HG02571 (cell line): ENCODE measurements around the gene MYOZ2.
A peak's percentile ranks its signal among the peaks of the same experiment; 100 is the strongest.

Source experiments
- ATAC-seq: cut with Tn5 transposase; IDR thresholded peaks from one replicate; pipeline ENCODE4 v1.9.1; 2021; ENCODE audit warnings: mild to moderate bottlenecking, moderate library complexity; ENCODE audit not compliant: unreplicated experiment

MYOZ2 gene

DNA sequence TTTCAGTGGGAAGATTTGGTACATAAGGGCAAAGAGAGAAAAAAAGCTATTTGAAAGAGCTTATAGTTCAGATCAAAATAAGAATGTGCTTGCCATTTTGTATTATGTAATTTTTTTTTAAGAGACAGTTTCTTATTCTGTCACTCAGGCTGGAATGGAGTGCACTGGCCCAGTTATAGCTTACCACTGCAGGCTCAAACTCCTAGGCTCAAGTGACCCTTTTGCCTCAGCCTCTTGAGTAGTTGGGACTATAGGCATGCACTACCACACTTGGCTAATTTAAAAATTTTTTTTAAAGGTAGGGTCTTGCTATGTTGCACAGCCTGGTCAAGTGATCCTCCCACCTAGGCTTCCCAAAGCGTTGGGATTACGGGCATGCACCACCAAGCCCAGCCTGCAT lies 54.7 kb downstream of the MYOZ2 start:
- ATAC-seq = no peak

DNA sequence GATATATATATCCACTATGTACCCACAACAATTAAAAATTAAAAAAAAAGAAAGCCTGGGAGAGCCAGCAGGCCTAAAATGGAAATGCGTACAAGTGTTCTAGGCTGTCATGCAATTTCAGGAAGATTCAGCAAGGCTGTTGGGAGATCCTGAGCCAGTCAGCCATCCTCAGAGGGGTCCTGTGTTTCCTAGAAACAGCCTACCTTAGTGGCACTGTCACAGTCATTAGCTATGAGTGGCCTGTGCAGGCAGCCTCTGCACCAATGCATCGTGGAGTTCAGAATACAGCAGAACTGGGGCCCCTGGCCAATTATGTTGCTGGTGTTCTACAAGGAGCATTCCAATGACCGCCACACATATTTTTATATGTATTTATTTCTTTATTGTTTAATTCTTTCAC lies 55.9 kb downstream of the MYOZ2 start:
- no peak for ATAC-seq

DNA sequence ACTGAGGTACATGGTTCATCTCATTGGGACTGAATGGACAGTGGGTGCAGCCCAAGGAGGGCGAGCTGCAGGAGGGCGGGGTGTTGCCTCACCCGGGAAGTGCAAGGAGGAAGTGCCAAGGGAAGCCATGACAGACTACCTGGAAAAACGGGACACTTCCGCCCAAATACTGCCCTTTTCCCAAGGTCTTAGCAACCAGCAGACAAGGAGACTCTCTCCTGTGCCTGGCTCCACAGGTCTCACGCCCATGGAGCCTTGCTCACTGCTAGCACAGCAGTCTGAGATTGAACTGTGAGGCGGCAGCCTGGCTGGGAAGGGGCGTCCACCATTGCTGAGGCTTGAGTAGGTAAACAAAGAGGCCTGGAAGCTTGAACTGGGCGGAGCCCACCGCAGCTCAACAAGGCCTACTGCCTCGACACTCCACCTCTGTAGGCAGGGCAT lies 62.2 kb downstream of the MYOZ2 start:
- ATAC-seq = no peak

DNA sequence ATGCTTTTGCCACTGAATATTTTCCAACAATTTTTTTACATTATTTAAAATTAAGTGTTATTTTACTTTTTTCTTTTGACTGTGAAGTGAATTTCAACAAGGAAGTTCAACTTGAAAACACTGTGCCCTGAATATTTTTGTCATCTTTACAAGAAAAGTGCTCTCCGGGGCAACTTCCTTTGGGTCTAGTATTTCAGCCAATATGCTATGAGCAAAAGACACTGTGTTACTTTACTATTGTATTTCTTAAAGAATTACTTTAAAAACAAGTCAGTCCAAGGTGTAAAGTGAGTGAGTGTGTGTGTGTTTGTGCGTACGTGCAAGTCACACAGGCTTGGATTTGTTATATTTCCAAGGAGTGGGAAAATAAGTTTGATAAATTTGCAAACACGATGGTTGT lies 69.3 kb downstream of the MYOZ2 start:
- ATAC-seq = no peak

DNA sequence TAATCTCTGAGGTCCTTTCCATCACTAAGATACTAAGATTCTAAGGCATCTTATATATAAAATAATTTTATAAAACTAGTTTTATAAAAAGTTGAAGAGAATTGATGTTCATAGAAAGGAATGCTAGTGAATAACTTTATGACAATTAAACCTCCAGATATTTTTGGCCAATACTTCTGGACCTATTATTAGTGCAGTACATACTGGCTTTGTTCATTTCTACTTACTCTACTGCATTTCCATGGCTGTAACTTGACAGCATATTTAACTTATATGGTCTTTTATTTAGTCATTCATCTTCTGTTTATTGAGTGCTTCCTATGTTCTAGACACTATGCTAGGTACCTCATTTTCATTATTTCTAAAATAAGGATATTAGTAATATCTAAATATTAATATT lies 70.1 kb downstream of the MYOZ2 start:
- ATAC-seq = no peak

DNA sequence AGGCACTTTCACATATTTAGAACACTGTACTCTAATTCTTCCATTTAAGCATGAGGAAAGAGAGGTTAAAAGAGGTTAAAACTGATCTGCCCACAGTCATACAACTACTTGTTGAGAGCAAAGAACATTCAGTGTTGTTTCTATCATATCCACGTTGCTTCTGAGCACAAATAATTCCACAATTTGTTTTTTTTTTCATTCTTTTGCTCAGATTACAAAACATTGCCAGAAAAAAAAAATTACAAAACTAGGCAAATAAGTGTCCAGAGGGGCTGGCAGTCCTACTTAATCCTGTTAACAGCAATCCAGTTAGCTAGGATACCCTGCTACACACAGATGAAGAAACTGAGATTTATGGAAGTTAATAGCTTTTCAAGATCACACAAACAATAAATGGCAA lies 70.5 kb downstream of the MYOZ2 start:
- ATAC-seq = no peak

DNA sequence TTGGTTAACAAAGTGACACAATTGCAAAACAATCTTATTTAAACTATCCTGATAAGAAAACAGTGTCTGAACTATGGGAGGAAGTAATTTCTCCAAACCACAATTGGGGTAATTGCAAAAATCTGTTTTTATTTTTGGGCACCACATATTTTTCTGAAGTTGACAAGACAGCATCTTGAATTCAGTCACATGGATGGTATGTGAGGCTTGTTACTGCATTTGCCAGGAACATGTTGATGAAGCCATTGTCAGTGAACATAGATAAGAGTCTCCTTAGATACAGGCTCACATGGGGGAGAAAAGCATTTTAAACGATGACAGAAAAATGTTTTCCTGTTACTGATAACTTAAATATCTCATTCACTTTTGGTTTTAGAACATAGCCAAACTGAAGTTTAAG lies 71.4 kb downstream of the MYOZ2 start:
- no peak for ATAC-seq

DNA sequence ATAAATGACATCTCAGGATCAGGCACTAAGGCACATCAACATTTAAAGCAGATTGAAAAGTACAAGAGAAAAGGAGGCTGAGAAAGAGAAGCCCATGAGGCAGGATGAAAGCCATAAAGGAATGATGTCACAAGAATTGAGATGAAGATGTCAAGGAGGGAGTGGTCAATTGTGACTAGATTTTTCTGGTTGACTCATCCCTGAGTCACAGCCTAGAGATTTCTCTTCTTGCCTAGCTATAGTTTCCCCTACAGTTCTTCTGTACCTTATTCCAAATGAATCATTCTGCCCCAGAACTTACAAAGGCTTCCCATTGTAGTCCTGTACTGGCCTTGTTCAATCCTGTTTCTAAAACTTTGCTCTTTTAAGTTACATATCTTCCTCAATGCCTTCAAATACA lies 73.4 kb downstream of the MYOZ2 start:
- ATAC-seq = no peak

DNA sequence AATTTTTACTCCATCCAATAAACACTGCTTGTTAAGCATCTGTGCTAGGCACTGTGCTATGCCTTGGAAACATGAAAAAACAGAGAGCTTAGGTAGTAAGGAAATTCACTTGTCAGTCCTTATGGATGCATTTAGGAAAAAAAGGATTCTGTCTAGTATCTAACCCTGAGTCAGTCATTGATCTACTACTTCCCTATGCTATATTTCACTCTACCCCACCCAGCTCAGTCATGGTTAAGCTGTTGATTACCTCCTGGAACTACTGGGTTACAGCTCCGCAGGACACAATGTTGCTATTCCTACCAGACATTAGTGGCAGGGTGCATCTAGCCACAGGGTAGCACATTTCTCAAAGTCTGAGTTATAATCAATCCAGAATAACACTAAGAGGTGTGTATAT lies 74.0 kb downstream of the MYOZ2 start:
- no peak for ATAC-seq

DNA sequence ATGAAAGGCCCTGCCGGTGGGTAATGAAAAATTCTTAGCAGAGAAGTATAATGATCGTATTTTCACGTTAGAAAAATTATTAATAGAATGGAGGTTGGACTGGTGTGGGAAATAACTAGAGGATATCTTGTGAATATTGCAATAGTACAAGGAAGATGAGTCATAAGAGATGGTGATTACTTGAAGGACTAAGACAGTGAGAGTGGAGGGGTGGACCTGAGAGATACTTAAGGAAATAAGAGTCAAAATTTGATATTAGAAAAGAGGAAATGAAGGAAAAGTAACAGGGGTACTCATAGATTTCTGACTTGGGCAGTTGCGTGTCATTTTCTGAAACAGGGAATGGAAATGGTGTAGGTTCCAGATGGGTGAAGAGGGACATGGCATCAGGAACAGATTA lies 75.1 kb downstream of the MYOZ2 start:
- ATAC-seq = no peak

DNA sequence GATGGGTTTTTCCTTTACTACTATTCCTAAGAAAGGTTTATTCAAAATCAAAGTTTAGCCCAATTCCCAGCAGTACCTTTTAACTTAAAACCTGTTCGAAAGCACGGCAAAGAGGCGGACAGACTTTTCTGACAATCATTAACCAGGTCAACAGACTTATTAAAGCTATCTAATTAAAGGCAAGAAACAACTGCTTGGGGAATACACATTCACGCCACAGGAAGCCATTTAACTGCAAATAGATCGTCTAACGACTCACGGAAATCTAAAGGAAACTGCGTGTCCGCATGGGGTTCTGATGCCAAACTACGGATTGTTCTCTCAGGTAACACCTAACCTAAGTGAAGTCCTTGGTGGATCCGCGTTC lies 76.2 kb downstream of the MYOZ2 start:
- peak; percentile 3 for ATAC-seq

DNA sequence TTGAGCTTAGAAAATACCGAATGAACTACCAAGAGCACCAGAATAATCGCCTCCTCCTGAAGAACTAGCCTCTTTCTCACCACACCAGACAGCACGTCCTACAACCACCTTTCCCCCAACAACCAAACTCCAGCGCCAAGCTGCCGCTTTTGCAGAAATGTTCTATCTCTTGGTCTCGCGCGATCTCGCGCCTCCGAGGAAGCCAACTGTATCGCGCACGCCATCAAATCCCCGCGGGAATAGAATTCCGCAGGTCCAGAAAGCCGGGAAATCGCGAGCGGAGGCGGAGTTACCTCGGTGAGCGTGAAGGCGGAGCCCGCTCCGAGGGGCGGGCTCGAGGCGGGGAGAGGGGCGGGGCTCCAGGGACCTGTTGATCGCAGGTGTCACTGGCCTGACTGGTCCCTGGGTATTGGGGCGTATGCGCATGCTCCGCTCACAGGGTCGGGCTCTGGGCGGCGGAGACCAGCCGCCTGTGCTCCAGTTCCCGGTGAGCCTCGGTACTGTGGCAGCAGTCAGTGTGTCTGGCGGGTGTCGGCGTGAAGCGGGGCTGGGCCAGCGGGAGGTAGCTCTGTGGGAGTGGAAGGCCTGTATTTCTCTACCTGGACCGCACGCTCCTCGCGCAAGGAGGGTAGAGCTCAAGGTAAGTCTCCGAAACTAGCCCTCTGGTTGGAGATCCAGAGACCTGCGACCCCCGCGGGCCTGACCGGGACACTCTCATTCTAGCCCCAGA lies 76.8 kb downstream of the MYOZ2 start, which contains the start of gene USP53:
Gene USP53, plus strand, starts transcription at position 480 of the 730 bp plus-strand sequence. CDS start 27,047 bp downstream, outside the sequence.
- ATAC-seq = peak; percentile 94

DNA sequence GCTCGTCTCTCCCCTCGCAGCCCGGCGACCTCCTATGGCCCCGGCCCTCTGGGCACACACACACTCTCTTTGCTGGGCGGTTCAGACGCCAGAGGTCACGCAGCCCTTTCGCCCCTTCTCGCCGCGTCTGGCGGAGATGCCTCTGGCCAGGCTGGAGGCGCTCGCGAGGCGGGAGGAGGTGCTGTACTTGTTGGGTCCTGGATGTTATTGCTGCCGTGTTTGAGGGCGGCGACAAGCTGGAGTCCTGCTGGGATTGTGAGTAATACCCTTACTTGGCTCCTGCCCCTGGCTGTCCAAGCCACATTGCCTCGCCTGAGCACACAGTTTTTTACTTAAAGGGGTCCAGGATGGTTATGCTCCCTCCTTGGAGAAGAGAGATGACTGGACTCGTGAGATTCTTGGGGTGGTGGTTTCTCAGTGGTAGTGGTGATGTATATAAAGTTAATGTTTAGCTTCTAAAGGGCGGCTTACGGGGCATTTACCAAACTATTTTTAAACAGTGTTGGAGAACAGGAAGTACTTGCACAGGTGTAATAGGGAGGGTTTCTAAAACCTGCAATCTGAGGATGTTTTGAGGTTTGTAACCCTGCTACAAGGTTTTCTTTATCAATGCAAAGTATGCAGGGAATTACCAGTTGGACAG lies 77.5 kb downstream of the MYOZ2 start:
- ATAC-seq = peak; percentile 53

DNA sequence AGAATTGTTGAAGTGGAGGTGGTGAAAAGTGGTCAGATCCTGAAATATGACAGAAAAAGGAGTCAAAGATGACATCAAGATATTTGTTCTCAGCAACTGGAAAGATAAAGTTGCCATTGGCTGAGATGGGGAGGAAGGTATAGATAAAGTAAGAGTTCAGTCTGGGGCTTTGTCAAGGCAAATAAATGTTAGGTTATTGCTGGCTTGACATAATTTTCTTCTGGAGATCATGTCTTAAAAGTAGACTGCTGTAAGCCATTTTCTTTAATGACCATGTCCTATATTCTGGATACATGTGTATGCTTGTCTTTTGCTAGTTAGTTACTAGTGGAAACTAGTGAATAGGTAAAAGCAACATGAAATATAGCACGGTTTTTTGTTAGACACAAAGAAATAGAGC lies 82.5 kb downstream of the MYOZ2 start:
- ATAC-seq = no peak

DNA sequence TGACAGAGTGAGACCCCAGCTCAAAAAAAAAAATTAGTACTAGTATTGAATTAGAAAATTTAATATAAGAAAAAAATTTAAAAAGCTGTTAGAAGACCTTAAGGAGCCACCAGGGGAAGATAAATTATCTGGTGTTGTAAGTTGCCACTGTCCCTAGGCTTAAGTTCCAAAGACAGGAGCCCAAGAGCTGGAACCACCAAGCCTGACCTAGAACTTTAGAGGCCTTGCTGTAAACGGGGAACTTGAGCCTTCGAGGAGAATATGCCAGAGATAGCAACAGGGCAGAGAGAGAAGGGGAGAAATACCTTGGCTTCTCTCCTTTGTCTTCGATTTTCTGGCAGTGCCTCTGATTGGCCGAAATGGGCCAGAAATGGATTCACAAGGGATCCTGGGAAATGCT lies 85.8 kb downstream of the MYOZ2 start:
- no peak for ATAC-seq

DNA sequence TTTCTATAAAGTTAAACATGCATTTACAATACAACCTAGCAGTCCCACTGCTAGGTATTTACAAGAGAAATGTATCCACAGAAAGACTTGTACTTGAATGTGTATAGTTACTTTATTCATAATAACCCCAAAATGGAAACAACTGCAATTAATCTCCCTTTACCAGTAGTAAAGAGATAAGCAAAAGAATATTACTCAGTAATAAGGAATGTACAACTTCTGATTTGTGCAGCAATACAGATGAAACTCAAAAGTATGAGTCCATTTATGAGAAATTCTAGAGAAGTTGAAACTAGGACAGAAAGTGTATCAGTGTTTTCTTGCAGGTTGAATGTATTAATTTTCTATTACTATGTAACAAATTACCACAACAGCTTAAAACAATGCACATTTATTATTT lies 92.1 kb downstream of the MYOZ2 start:
- no peak for ATAC-seq

DNA sequence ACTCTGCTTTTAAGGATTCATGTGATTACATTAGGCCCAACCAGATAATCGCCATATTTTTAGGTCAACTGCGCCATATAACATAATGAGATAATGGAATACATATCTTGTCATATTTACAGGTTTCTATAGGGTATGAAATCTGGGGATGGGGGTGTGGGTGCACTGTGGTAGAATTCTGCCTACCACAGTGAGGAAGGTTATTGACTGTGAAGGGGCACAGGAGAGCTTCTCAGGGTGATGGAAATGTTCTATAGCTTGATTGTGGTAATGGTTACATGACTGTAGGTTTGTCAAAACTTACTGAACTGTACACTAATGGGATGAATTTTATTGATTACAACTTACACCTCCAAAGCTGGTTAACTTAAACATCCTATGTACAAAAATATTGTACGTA lies 92.8 kb downstream of the MYOZ2 start:
- no peak for ATAC-seq

DNA sequence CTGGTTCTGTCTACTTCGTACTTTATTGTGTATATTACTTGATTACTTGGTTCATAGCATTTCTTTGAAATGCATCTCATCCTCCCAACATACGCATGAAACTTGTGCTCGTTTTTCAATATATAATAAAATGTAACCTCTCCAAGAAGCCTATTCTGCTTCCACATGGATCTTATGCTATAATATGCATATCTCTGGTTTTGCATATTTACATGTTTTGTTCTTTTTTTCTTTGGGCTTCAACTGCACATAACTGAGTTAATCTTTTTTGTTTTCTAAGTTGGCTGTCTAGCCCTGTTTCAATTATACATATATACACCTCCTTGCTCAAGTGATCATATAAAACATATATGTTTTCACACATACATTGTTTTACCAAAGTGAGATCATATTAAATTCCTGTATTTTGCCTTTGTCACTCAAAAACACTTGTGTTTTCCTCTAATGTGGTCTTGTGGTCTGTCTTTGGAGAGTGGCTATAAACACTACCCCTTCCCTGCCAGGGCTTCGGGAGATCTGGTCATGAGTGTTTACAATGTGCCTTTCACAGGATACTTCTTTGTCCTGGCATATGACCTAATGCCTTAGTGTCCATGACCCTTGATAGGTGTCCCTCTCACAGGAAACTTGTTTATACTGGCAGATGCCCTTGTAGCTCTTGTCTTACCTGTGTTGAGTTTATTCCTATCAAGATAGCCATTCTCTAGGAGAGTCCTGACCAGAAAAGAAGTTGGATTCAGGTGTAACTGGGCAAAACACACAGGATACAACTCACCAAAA lies 94.5 kb downstream of the MYOZ2 start:
- ATAC-seq = no peak

DNA sequence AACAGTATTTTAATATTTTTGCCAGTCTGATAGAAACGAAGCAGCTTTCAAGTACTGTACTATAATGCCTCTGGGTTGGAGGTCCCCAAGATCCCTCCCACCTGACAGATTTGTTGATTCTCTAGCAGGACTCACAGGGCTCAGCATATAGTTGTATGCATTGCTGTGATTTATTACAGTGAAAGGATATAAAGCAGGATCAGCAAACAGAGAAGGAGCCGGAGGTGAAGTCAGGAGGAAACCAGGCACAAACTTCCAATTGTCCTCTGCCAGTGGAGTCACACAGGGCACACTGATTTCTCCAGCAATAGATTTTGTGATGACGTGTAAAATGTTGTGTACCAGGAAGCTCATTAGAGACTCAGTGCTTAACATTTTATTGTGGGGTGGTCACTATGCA lies 95.9 kb downstream of the MYOZ2 start:
- ATAC-seq = no peak

DNA sequence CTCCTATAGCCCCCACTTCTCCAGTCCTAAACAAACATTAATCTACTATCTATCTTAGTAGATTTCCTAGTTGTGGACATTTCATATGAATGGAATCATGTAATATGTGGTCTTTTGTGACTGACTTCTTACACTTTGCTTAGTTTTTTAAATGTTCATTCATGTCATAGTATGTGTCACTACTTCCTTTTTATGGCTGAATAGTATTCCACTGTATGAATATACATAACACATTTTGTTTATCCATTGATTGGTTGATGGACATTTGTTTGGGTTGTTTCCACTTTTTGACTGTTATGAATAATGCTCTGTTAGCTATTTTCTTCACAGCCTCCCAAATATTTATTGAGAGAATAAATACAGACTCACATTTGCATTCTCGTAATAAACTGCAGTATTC lies 96.7 kb downstream of the MYOZ2 start:
- ATAC-seq = no peak

DNA sequence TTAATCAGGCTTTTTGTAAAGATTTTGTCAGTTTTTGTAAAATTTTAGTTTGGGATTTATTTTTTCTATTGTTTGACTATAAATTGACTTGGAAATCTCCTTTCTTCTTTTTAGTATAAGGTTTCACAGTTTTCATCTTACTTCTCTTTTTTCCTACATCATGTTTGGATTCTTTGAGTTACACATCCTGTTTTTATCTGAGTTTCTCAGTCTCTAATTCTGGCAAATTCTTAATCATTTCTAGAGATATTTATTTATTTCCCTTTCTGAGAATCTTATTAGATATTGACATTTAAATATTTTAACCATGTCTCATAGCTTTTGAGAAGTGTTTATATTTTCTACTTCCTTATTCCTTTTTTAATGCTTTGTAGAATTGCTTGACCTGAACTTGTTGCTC lies 97.6 kb downstream of the MYOZ2 start:
- ATAC-seq = no peak

DNA sequence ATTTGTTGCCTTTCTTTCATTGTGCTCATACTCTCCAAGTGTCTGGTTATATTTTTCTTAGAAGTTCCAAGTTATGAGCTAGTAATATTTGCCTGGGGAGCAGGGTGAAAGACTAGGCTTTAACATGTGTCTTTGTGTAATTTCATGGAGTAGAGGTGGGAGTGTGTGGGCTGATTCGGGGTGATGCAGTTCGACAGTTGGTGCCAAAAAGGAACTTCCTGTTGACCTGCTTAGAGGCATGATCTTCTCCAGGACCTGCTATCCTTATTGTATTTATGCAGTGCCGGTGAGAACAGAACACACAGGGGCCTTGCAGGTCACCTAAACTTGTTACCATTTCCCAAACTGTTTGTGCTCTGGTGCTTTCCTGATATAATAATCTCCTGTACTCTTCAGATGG lies 98.1 kb downstream of the MYOZ2 start:
- ATAC-seq = no peak
